GM21360 (cell line): ENCODE measurements around the gene COL5A1.

Source experiments
- ATAC-seq: cut with Tn5 transposase; IDR thresholded peaks from one replicate; pipeline ENCODE4 v1.9.1; 2021; ENCODE audit warnings: mild to moderate bottlenecking, moderate library complexity; ENCODE audit not compliant: unreplicated experiment

Gene COL5A1

DNA sequence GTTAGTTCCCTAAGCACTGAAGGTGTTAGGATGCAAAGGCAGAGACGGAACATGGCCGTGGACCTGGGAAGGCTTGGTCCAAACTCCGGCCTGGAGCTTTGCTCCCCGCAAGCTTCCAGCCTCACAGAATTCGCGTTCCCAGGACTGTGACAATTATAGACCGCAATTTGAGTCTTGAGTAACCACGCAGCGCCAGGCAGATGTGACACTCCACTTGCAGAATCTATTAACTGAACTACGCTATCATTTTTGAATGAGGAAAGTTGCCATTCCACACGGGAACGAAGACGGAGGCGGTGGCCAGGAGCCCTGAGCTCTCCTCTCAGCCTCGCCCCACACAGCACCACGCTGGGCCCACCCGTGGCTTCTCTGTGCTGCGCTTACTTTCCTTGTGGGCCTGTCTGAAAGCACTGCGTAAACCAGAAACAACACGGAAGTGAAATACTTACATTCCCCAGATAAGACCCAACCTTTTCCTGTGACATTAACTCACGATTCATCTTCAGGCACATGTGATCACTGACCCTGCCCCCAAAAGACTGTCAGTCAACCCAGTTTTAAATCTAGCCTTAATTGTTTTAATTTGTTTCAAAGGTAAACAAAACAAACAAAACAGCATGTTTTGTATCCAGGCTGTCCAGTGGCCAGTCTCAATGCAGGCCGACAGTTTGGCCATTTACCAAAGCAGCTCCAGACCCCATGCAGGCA lies 16.1 kb upstream of the COL5A1 start:
- no peak for ATAC-seq

DNA sequence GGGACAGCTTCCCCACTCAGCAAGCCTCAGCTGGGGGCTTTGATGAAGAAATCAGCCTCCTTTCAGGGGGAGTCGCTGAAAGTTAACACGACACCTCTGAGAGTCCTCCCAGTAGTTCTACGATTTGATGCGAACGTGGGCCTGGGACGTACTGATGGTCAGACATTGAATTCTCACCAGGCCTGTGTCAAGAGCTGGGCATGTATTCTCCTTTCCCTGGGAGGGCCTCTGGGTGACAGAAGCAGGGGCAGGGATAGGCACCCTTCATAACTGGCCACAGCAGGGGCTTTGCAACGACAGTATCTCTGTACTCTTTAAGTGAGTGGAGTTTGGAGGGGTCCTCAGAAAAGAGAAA lies 15.6 kb upstream of the COL5A1 start:
- ATAC-seq, result no peak

GRCh38 chr9:134626571-134627416 lies 14.8 kb upstream of the COL5A1 start:
- no peak for ATAC-seq

GRCh38 chr9:134627417-134628353 lies 13.9 kb upstream of the COL5A1 start:
- ATAC-seq, result no peak

GRCh38 chr9:134628354-134628736 lies 13.3 kb upstream of the COL5A1 start:
- ATAC-seq, result no peak

GRCh38 chr9:134629061-134629585 lies 12.5 kb upstream of the COL5A1 start:
- no peak for ATAC-seq

- no peak for ATAC-seq
Observed at GRCh38 chr9:134629586-134630392, 11.8 kb upstream of the COL5A1 start.

- ATAC-seq, result no peak
Observed at GRCh38 chr9:134630393-134630790, 11.2 kb upstream of the COL5A1 start.

DNA sequence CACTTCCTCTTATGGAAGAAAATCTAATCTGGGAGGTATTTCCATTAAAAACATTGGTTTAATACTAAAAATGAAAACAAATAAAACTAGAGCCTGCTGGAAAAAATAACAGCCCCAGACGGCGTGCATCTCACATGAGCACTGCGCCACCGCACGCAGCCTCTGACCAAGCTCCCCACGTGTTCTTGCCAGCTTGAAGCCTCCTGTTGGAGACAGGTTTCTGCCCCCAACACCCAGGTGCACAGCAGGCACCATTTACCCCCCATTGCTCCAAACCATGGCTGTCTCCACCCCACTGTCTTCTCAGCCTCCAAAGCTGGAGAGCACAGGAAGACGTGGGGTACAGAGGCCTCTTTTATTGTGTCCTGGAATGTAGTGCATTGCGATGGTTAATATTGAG lies 10.7 kb upstream of the COL5A1 start:
- ATAC-seq, result no peak

- ATAC-seq, result no peak
Observed at GRCh38 chr9:134631881-134632280, 9.7 kb upstream of the COL5A1 start.

DNA sequence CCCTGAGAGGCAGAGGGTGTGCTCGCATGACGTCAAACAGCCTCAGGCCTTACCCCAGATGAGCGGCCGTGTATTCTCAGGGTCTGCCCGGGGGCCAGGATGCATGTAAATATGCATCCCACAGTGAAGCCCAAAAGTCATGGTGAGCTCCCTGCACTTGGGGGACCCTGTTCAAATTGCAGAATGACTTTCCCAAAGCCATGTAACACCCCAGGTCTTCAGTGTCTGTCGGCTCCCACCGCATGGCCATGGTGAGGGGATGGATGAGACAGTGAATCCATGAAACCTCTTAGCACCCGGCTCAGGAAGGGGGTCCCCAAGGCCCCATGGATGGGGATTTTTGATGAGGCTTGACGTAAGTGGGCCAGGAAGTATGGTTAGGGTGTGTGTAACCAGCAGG lies 9.3 kb upstream of the COL5A1 start:
- ATAC-seq, result no peak

DNA sequence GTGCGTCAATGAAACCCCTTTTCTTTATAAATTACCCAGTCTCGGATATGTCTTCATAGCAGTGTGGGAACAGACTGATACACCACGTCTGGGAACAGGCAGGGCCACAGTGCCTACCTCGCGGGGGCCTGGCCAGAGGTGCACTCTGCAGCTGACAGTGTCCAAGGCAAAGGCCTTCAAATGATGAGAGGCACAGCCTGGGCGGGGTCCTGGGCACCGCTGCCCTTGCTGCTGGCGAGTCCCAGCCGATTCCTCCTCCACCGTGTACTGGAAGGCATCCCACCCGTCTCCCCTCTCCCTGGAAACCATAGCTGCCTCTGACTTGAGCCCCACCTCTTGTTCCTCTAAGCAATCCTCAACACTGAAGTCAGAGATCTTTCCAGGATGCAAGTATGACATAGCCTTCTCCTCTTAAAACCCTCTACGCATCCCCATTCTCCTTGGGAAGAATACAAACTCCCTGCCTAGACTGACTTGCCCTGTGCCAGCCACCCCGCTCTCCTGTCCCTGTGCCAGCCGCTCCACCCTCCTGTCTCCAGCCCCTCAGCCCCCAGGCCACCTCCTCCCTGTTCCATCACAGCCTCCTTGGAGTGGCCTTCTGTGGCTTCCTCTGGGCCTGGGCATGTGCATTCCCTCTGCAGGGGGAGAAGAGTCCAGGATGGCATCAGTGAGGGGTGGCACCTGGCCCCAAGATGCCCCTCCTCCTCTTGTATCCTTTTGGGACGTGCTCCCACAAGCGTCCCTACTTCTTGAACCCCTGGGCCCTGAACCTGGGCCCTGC lies 8.1 kb upstream of the COL5A1 start:
- ATAC-seq, result no peak

- ATAC-seq, result no peak
Observed at GRCh38 chr9:134634176-134634575, 7.4 kb upstream of the COL5A1 start.

- no peak for ATAC-seq
Observed at GRCh38 chr9:134634667-134635230, 6.9 kb upstream of the COL5A1 start.

DNA sequence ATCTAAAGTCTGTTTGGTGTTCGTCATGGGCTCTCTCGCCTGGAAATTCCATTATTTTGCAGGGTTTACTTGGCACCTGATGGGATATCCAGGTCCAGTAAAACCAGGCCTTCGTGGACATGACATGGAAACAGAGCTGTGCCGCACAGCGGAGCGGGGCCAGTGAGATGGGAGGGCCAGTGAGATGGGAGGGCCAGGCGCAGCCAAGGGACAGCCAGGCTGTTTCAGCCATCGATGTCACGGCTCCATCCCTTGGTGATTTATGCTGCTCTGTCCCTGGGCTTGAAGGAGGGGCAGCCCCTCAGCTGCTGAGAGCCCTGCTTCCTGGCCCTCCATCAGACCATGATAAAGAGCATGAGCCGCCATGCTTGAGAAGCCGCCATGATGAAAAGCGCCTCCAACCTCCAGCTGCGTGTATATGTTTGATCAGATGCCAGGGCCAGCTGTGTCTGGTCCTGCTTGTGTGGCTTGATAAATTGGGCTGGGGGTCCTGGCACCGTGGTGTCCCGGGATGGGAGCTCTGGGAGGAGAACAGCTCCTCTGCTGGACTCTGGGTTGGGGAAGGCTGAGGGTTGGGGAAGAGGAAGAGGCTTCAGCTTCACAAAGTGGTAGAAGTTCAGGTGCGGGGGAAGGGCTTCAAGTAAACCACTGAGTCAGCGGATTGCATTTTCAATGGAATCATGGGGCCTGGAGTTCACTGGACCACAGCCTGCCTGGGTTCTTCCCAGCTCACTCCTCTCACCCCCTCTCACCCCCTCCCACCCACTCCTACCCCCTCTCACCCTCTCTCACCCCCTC lies 6.1 kb upstream of the COL5A1 start:
- ATAC-seq, result no peak

GRCh38 chr9:134636149-134636507 lies 5.5 kb upstream of the COL5A1 start:
- ATAC-seq, result no peak

GRCh38 chr9:134637241-134637640 lies 4.4 kb upstream of the COL5A1 start:
- no peak for ATAC-seq

GRCh38 chr9:134637696-134638501 lies 3.7 kb upstream of the COL5A1 start:
- no peak for ATAC-seq
